ENCODE data around the gene MTA3.

MTA3 gene

GRCh38 chr2:42653039-42653438 is 84.6 kb downstream of the MTA3 start:
- FAIRE-seq (no peak), DNase-seq (ENCODE audit: insufficient read length, low spot score) (no peak)

GRCh38 chr2:42653908-42654445 is 85.5 kb downstream of the MTA3 start:
- DNase-seq (ENCODE audit: insufficient read length, low spot score) (no peak), FAIRE-seq (no peak)

- no peak for FAIRE-seq
- DNase-seq (ENCODE audit: insufficient read length, low spot score): no peak
Measured at GRCh38 chr2:42658306-42658705, 89.9 kb downstream of the MTA3 start.

GRCh38 chr2:42659609-42660008 is 91.2 kb downstream of the MTA3 start:
- DNase-seq (ENCODE audit: insufficient read length, low spot score) (no peak), FAIRE-seq (peak; percentile 11)

GRCh38 chr2:42663106-42663780 is 94.8 kb downstream of the MTA3 start:
- peak; percentile 66 for DNase-seq (ENCODE audit: insufficient read length, low spot score)
- peak; percentile 86 for FAIRE-seq

- peak; percentile 23 for FAIRE-seq
- DNase-seq (ENCODE audit: insufficient read length, low spot score): no peak
Measured at GRCh38 chr2:42663828-42664227, 95.4 kb downstream of the MTA3 start.

- DNase-seq (ENCODE audit: insufficient read length, low spot score) (no peak), FAIRE-seq (no peak)
Measured at GRCh38 chr2:42673989-42674579, 105.7 kb downstream of the MTA3 start.

- FAIRE-seq (no peak), DNase-seq (ENCODE audit: insufficient read length, low spot score) (no peak)
Measured at GRCh38 chr2:42675815-42676214, 107.4 kb downstream of the MTA3 start.

GRCh38 chr2:42685303-42685702 is 116.9 kb downstream of the MTA3 start:
- no peak for DNase-seq (ENCODE audit: insufficient read length, low spot score)
- no peak for FAIRE-seq

GRCh38 chr2:42693013-42693615 is 124.7 kb downstream of the MTA3 start:
- FAIRE-seq (no peak), DNase-seq (ENCODE audit: insufficient read length, low spot score) (no peak)

- DNase-seq (ENCODE audit: insufficient read length, low spot score) (no peak), FAIRE-seq (no peak)
Measured at GRCh38 chr2:42693688-42694479, 125.5 kb downstream of the MTA3 start.

- DNase-seq (ENCODE audit: insufficient read length, low spot score): no peak
- FAIRE-seq: no peak
Measured at GRCh38 chr2:42696987-42697386, 128.6 kb downstream of the MTA3 start.

- FAIRE-seq (no peak), DNase-seq (ENCODE audit: insufficient read length, low spot score) (no peak)
Measured at GRCh38 chr2:42698940-42699339, 130.5 kb downstream of the MTA3 start.

GRCh38 chr2:42706836-42707235 is 138.4 kb downstream of the MTA3 start:
- no peak for DNase-seq (ENCODE audit: insufficient read length, low spot score)
- FAIRE-seq: no peak

GRCh38 chr2:42708179-42708578 is 139.7 kb downstream of the MTA3 start:
- FAIRE-seq (no peak), DNase-seq (ENCODE audit: insufficient read length, low spot score) (no peak)

- no peak for FAIRE-seq
- DNase-seq (ENCODE audit: insufficient read length, low spot score): no peak
Measured at GRCh38 chr2:42711896-42712295, 143.5 kb downstream of the MTA3 start.

- FAIRE-seq: no peak
- no peak for DNase-seq (ENCODE audit: insufficient read length, low spot score)
Measured at GRCh38 chr2:42712934-42713333, 144.5 kb downstream of the MTA3 start.

GRCh38 chr2:42713920-42714319 is 145.5 kb downstream of the MTA3 start:
- DNase-seq (ENCODE audit: insufficient read length, low spot score) (no peak), FAIRE-seq (no peak)

GRCh38 chr2:42714686-42715085 is 146.3 kb downstream of the MTA3 start:
- DNase-seq (ENCODE audit: insufficient read length, low spot score): no peak

GRCh38 chr2:42721898-42722297 is 153.5 kb downstream of the MTA3 start:
- no peak for FAIRE-seq

More at GRCh38 chr2:42714686-42715085, 146.3 kb downstream of the MTA3 start:
- no peak for FAIRE-seq

More at GRCh38 chr2:42721898-42722297, 153.5 kb downstream of the MTA3 start:
- no peak for DNase-seq (ENCODE audit: insufficient read length, low spot score)

All from GM19239 (cell line).